ENCODE measurements around the gene ZC2HC1B.

The ZC2HC1B gene

GRCh38 chr6:143963158-143963919, 99.1 kb downstream of the ZC2HC1B start:
- no peak for DNase-seq

GRCh38 chr6:143964674-143965081, 100.4 kb downstream of the ZC2HC1B start:
- no peak for DNase-seq

GRCh38 chr6:143965503-143966171, 101.4 kb downstream of the ZC2HC1B start:
- no peak for DNase-seq

GRCh38 chr6:143966312-143966711, 102.0 kb downstream of the ZC2HC1B start:
- DNase-seq: no peak

GRCh38 chr6:143967706-143968376, 103.6 kb downstream of the ZC2HC1B start:
- DNase-seq: no peak

GRCh38 chr6:143969077-143969476, 104.8 kb downstream of the ZC2HC1B start:
- no peak for DNase-seq

GRCh38 chr6:143970456-143971218, 106.4 kb downstream of the ZC2HC1B start:
- no peak for DNase-seq

GRCh38 chr6:143971482-143972205, 107.4 kb downstream of the ZC2HC1B start:
- no peak for DNase-seq

GRCh38 chr6:143973097-143973966, 109.1 kb downstream of the ZC2HC1B start:
- peak; percentile 60 for DNase-seq

GRCh38 chr6:143974089-143974488, 109.8 kb downstream of the ZC2HC1B start:
- no peak for DNase-seq

GRCh38 chr6:143976806-143977349, 112.6 kb downstream of the ZC2HC1B start:
- no peak for DNase-seq

- DNase-seq: no peak
Observed at GRCh38 chr6:143980921-143981320, 116.6 kb downstream of the ZC2HC1B start.

- DNase-seq: no peak
Observed at GRCh38 chr6:143982968-143983367, 118.7 kb downstream of the ZC2HC1B start.

GRCh38 chr6:143984666-143985065, 120.4 kb downstream of the ZC2HC1B start:
- DNase-seq: no peak

- no peak for DNase-seq
Observed at GRCh38 chr6:143986463-143987065, 122.3 kb downstream of the ZC2HC1B start.
